Activated effector memory CD4-positive, alpha-beta T cell treated with Interleukin-2 at 50 U/mL for 16 hours (primary cell): ENCODE data around the gene ATN1.
"Not testable (repeated sequence)": the region's sequence is repeated elsewhere in the genome, so short reads cannot be mapped to it uniquely, and the experiment has no call there.

ENCODE experiments used
- DNase-seq: peaks from one replicate; pipeline ENCODE4 v3.0.0-alpha.2; 2020

ATN1 gene

GRCh38 chr12:6904280-6905276 lies 23.2 kb upstream of the ATN1 start, which contains the start of gene LRRC23:
TSS of gene LRRC23 (plus strand) at chr12:6904822. CDS start at chr12:6905634, 812 bp downstream.
- DNase-seq: peak; percentile 93

GRCh38 chr12:6905414-6906040 lies 22.2 kb upstream of the ATN1 start:
- DNase-seq: no peak

DNA sequence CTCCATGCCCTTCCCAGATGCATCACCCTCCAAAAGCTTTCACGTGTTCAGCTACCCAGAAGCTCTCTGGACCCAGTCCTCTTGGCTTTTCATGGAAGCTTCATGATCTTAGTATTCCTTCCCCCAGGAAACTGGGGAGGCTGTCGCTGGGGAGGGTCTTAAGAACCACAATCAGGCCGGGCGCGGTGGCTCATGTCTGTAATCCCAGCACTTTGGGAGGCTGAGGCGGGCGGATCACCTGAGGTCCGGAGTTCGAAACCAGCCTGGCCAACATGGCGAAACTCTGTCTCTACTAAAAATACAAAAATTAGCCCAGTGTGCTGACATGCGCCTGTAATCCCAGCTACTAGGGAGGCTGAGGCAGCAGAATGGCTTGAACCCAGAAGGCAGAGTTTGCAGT lies 19.6 kb upstream of the ATN1 start:
- DNase-seq: not testable (repeated sequence)

DNA sequence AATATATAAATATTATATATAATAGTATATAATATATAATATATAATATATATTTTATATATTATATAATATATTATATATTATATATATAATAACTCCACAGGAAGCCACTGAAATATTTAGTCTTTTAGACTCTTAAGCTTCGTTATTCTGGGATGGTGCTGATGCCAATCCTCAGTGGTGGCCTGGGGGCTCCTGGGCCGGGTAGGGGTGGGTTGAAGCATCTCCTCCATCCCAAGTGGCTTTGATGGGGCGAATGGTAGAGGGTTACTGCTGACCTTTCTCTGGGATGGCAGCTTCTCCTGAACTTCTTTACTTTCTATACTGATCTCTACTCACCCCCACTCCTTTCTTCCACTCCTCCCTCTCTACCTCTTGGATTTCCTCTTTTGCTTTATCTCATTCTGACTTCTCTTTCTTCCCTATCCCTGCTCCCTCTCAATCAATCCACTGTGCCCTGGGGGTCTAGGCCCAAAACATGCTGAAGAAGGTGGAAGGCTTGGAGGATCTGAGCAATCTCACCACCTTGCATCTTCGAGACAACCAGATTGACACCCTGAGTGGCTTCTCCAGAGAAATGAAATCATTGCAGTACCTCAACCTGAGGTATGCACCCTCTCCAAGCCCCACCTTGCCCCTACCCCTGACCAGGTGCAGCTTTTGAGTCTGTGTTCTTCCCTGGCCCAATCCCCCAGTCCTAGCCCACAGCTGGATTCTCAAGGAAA lies 18.2 kb upstream of the ATN1 start:
- DNase-seq: no peak

DNA sequence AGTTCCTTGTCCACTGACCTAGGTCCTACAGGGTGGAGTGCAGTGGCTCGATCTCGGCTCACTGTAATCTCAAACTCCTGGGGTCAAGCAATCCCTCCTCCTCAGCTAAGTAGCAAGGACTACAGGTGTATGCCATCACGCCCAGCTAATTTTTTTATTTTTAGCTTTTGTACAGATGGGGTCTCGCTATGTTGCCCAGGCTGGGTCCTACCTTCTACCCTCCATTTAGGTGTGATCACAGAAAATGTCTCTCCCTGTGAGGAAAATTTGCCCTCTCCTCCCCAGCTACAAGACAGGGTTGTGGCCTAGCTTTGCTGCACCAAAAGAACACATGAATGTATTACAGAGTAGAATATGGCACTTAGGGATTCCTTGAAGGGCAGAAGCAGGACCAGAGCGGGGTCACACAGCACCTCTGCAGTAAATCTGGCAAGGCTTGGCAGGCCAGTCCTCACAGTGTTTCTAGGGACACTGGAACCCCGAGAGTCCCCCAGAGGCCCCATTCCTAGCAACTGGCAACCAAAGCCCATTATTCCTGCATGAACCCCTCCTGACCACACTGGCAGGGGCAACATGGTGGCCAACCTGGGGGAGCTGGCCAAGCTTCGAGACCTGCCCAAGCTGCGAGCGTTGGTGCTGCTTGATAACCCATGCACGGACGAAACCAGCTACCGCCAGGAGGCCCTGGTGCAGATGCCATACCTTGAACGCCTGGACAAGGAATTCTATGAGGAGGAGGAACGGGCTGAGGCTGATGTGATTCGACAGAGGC lies 15.4 kb upstream of the ATN1 start:
- no peak for DNase-seq

- DNase-seq: peak; percentile 79
These were observed 13.4 kb upstream of the ATN1 start, which contains the start of gene ENO2 for GRCh38 chr12:6914246-6914946. TSS of gene ENO2 (plus strand) at chr12:6914580. CDS start at chr12:6915833, 1,253 bp downstream.

DNA sequence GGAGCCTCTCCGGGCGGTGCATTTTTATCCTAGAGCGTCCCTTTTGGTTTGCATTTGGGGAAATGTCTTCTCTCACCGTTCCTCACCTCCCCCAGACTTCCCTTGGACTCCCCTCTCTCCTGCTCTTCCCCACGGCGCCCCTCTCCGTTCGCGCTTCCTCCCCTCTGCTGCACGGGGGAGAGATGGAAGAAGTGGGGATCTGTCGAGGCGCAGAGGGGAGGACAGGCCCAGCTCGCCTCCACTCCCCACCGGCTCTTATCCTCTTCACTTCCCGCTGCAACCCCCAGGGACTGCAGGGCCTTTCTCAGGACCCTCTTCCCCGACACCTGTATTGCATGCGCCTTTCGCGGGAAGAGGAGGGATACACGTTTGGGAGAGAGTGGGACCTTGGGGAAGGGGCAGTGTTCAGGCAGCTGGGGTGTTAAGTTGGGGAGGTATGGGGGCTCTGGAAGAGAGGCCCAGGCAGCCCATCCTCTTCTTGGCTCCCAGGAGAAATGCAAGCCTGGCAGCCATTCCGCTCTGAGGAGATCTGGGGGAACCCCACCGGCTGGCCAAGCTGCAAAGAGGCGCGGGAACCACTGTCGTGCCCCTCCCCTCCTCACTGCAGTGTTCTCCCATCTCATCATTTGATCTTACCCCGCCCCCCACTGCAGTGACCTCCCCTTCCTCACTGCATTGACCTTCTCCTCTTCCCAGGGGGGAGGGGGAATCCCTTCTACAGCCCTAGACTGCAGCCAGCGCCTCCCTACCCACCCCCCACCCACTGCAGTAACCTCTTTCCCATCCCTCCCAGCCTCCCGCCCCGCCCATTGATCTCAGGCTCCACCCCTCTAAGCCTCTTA lies 12.6 kb upstream of the ATN1 start:
- no peak for DNase-seq

GRCh38 chr12:6915789-6916285 lies 11.9 kb upstream of the ATN1 start:
- no peak for DNase-seq

GRCh38 chr12:6916426-6917200 lies 11.1 kb upstream of the ATN1 start:
- no peak for DNase-seq

- no peak for DNase-seq
These were observed 10.1 kb upstream of the ATN1 start for GRCh38 chr12:6917491-6918231.

DNA sequence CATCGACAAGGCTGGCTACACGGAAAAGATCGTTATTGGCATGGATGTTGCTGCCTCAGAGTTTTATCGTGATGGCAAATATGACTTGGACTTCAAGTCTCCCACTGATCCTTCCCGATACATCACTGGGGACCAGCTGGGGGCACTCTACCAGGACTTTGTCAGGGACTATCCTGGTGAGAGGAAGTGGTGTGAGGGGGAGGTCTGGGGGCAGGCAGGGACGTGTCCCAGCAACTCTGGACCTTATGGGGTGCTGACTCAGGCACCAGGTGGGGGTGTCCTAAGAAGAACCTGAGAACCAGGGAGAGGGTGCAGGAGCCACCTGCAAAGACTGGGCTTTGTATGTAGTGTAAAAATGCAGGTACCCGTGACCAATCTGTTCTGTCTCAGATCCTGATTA lies 8.2 kb upstream of the ATN1 start:
- no peak for DNase-seq

- no peak for DNase-seq
These were observed 6.2 kb upstream of the ATN1 start for GRCh38 chr12:6921539-6921938.

DNA sequence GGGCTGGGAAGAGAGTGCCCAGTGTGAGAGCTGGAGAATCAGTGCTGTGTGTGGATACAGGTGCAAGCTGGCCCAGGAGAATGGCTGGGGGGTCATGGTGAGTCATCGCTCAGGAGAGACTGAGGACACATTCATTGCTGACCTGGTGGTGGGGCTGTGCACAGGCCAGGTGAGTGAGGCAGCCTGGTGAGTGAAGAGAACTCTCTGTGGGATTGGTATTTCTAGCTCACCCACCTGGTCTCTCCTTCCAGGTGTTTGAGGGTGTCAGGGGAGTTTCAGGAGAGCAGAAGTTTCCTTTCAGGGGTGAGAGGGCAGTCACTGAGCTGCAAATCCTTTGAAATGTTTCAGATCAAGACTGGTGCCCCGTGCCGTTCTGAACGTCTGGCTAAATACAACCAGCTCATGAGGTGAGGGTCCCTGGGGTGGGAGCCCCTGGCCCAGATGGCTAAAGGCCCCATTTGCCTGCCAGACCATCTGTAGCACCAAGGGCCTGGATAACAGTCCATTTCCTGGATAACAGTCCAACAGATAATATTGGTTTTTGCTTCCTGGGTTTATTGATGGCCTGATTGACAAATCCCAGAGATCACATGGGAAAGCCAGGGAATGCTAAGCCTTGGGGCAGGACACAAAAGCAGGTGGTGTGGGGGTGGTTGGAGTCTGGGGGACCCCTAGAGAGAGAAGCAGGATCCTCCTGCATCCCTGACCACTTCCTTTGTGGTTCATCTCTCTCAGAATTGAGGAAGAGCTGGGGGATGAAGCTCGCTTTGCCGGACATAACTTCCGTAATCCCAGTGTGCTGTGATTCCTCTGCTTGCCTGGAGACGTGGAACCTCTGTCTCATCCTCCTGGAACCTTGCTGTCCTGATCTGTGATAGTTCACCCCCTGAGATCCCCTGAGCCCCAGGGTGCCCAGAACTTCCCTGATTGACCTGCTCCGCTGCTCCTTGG lies 5.5 kb upstream of the ATN1 start:
- no peak for DNase-seq

DNA sequence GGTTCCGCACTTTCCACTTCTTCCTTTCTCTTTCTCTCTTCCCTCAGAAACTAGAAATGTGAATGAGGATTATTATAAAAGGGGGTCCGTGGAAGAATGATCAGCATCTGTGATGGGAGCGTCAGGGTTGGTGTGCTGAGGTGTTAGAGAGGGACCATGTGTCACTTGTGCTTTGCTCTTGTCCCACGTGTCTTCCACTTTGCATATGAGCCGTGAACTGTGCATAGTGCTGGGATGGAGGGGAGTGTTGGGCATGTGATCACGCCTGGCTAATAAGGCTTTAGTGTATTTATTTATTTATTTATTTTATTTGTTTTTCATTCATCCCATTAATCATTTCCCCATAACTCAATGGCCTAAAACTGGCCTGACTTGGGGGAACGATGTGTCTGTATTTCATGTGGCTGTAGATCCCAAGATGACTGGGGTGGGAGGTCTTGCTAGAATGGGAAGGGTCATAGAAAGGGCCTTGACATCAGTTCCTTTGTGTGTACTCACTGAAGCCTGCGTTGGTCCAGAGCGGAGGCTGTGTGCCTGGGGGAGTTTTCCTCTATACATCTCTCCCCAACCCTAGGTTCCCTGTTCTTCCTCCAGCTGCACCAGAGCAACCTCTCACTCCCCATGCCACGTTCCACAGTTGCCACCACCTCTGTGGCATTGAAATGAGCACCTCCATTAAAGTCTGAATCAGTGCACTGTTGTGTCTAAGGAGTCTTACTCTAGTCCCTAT lies 4.6 kb upstream of the ATN1 start:
- DNase-seq: no peak

DNA sequence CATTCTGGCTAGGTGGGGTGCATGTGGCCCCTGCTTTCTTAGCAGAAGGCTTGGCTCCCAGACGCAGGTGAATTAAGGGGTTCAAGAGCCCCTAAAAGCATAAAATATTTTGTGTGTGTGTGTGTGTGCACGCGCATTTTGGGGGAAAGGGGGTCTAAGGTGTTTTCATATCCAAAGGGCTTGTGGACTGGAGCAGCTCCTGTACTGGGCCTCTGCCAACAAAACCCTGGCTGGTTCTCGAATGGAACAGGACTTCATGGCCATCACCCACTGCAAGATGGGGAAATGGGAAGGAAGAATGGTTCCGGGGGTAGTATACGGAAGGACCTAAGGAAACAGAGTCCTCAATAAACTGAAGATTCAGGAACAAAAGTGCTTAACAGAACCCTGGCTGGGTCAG lies 3.9 kb upstream of the ATN1 start:
- DNase-seq: no peak

- no peak for DNase-seq
These were observed 2.6 kb upstream of the ATN1 start for GRCh38 chr12:6925239-6925539.

DNA sequence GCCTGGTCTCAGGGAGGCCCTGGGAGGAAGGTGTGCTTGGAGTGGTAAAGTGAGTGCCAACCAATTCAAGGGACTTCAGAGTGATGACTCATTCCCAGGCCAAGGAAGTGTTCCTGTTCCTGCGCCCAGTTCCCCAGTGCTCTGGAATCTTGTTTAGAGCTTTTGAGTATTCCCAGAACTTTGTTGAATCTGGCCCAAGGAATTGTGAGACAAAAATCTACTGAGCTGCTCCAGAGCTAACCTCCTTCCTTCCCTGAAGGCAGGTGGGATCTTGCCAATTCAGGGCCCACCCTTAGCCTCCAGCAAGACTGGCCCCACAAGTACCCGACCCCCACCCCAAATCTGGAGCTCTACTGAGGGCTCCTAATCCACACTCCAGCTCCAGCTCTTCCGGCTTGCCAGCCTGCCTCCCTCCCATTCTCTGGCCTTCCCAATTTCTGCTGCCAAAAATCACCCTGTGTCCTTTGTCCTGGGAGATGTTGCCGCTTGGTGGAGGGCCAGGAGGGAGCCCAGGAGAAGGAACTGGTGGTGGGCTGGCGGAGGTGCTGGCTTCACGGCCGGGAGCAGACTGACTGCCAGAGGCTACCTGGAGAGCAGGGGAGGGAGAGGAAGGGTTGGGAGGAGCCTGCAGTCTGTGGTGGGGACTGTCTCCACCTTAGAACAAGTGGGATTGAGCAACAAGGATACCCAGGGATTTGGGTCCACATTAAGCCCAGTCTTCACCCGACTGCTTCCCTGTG lies 2.0 kb upstream of the ATN1 start:
- DNase-seq: no peak
